GM12874 (cell line): Measurements from ENCODE around the gene KLHDC4.

Experiments used
- CTCF ChIP-seq: IDR thresholded peaks from 2 replicates; pipeline ENCODE4 v1.5.1; 2011; ENCODE audit warnings: low read depth, mild to moderate bottlenecking, control low read depth, low read length, moderate library complexity; ENCODE audit not compliant: insufficient read depth

Gene KLHDC4

GRCh38 chr16:87765776-87766484, at the start of gene KLHDC4:
Gene KLHDC4 (minus strand): TSS chr16:87765986. CDS start chr16:87765890, 96 bp downstream.
- TF ChIP-seq CTCF, result no peak

GRCh38 chr16:87815567-87815966, 49.8 kb upstream of the KLHDC4 start:
- no peak for TF ChIP-seq CTCF

- TF ChIP-seq CTCF, result no peak
These were observed 46.4 kb upstream of the KLHDC4 start for GRCh38 chr16:87812200-87812656.

GRCh38 chr16:87809150-87809902, 43.5 kb upstream of the KLHDC4 start:
- TF ChIP-seq CTCF, result no peak

GRCh38 chr16:87808108-87808507, 42.3 kb upstream of the KLHDC4 start:
- no peak for TF ChIP-seq CTCF

- no peak for TF ChIP-seq CTCF
These were observed 41.1 kb upstream of the KLHDC4 start for GRCh38 chr16:87806641-87807546.

- no peak for TF ChIP-seq CTCF
These were observed 40.5 kb upstream of the KLHDC4 start for GRCh38 chr16:87806261-87806640.
